Astrocyte (in vitro differentiated cells and primary cell): ENCODE data around the gene NDUFB8. TPM values are rescaled to one million over a fixed set of nuclear protein-coding genes. Genes with fewer than 3 reads are reported as not detected.

ENCODE experiments used
- DNase-seq: peaks from one replicate; pipeline ENCODE4 v3.0.0-alpha.2; 2010; ENCODE audit warnings: low read depth
- FAIRE-seq: peaks from 2 replicates; lab custom pipeline; 2011; peaks lifted over from hg19 to GRCh38; lab: Jason Lieb, UNC
- H2AFZ ChIP-seq: 2 replicates; pipeline ENCODE4 v1.6.0; 2012; ENCODE audit warnings: low read depth, low read length, inconsistent platforms
- H3K27ac ChIP-seq: 2 replicates; pipeline ENCODE4 v1.5.1; 2011; ENCODE audit warnings: low read depth, low read length, inconsistent platforms
- H3K27me3 ChIP-seq: 2 replicates; pipeline ENCODE4 v1.6.0; 2011; ENCODE audit warnings: low read length, inconsistent platforms; ENCODE audit not compliant: insufficient read depth
- H3K36me3 ChIP-seq: 2 replicates; pipeline ENCODE4 v1.5.1; 2011; ENCODE audit warnings: low read length, inconsistent platforms; ENCODE audit not compliant: insufficient read depth
- H3K4me1 ChIP-seq: 2 replicates; pipeline ENCODE4 v1.5.1; 2011; ENCODE audit warnings: low read length, inconsistent platforms; ENCODE audit not compliant: insufficient read depth
- H3K4me2 ChIP-seq: 2 replicates; pipeline ENCODE4 v1.6.0; 2012; ENCODE audit warnings: low read length, inconsistent platforms
- H3K4me3 ChIP-seq: 2 replicates; pipeline ENCODE4 v1.5.1; 2011; ENCODE audit warnings: low read depth, mild to moderate bottlenecking, low read length, inconsistent platforms; ENCODE audit not compliant: insufficient read depth
- H3K79me2 ChIP-seq: 2 replicates; pipeline ENCODE4 v1.6.0; 2012; ENCODE audit warnings: mild to moderate bottlenecking, low read length, inconsistent platforms; ENCODE audit not compliant: insufficient read depth
- H3K9ac ChIP-seq: 2 replicates; pipeline ENCODE4 v1.6.0; 2012; ENCODE audit warnings: mild to moderate bottlenecking, low read length, inconsistent platforms
- H3K9me3 ChIP-seq: 2 replicates; pipeline ENCODE4 v1.5.1; 2012; ENCODE audit warnings: low read depth, mild to moderate bottlenecking, low read length, inconsistent platforms; ENCODE audit not compliant: insufficient read depth
- H4K20me1 ChIP-seq: 2 replicates; pipeline ENCODE4 v1.6.0; 2012; ENCODE audit warnings: low read length, inconsistent platforms; ENCODE audit not compliant: insufficient read depth
- H3K27ac Mint-ChIP-seq: one replicate; pipeline ENCODE4 v1.8.0; 2021; ENCODE audit warnings: mild to moderate bottlenecking, mixed read lengths; ENCODE audit not compliant: unreplicated experiment
- H3K27me3 Mint-ChIP-seq: one replicate; pipeline ENCODE4 v1.8.0; 2021; ENCODE audit warnings: low read depth, mixed read lengths; ENCODE audit not compliant: unreplicated experiment
- H3K36me3 Mint-ChIP-seq: one replicate; pipeline ENCODE4 v1.8.0; 2021; ENCODE audit warnings: low read depth, mixed read lengths; ENCODE audit not compliant: unreplicated experiment
- H3K4me1 Mint-ChIP-seq: one replicate; pipeline ENCODE4 v1.8.0; 2021; ENCODE audit warnings: low read depth, mixed read lengths; ENCODE audit not compliant: unreplicated experiment
- H3K4me3 Mint-ChIP-seq: one replicate; pipeline ENCODE4 v1.8.0; 2021; ENCODE audit warnings: mild to moderate bottlenecking, moderate library complexity, mixed read lengths; ENCODE audit not compliant: unreplicated experiment
- H3K9me3 Mint-ChIP-seq: one replicate; pipeline ENCODE4 v1.8.0; 2021; ENCODE audit warnings: mild to moderate bottlenecking, mixed read lengths; ENCODE audit not compliant: unreplicated experiment
- EZH2 ChIP-seq: IDR thresholded peaks from 2 replicates; pipeline ENCODE4 v1.6.1; 2012; ENCODE audit warnings: mild to moderate bottlenecking, low read length, inconsistent platforms; ENCODE audit not compliant: insufficient read depth
- total RNA-seq: library from RNA; stranded (reverse); gene quantifications from 2 replicates; pipeline ENCODE4 v1.2.1, GENCODE V29; 2021
- TF ChIP-seq, protein P1 (sequence below): IDR thresholded peaks from 2 replicates; pipeline ENCODE4 v1.5.1; 2011; ENCODE audit warnings: low read depth, mild to moderate bottlenecking, inconsistent platforms, low read length, moderate library complexity; ENCODE audit not compliant: insufficient read depth

NDUFB8 gene
- total RNA-seq, 1 donor from 2014 or later, result 155 TPM

DNA sequence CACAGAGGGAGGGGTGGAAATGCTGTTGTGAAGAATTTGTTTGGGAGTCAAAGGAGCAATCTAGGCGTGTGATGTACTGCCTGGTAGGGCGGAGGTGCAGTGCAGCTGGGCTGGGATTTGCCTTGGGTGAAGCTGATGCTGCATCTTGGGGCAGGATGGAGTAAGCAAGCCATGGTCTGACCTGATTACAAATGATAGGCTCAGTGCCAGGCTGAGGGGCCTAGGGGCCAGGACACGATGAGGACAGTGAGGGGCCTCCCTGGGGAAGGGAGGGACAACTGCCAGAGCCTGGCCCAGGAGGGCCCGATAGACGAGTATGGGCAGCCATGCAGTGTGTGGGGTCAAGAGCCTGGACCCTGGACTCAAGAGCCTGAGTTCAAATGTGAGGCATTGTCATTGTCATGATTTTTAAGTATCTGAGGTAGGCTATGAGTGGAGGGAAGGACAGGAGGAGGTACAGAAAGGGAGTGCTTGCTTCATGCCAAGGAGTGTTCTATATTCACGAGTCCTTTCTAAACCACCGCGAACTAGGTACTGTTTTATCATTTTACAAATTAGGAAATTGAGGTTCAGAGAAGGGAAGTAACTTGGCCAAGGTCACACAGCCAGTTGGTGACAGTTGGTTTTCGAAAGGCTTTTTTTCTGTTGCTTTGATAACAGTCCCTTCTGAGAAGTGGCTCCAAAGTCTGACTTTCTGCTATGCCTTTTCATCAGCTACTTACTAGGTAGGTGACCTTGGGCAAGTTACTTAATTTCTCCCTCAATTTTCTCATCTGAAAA, 35.7 kb upstream of the NDUFB8 start:
- Histone ChIP-seq H2AFZ (no peak overlapping the region), H3K9me3 (peaks cover 4% of the 10 kb centered on the region), H3K9ac (no peak overlapping the region), H3K27me3 (peaks cover 65% of the 10 kb centered on the region), H4K20me1 (peaks cover 5% of the 10 kb centered on the region), H3K4me3 (no peak overlapping the region), H3K27ac (no peak overlapping the region), H3K79me2 (no peaks in the 10 kb centered on the region), H3K4me2 (no peak overlapping the region), H3K36me3 (no peaks in the 10 kb centered on the region), H3K4me1 (peaks cover 12% of the 10 kb centered on the region)
- no peak for TF ChIP-seq EZH2
- TF ChIP-seq, protein P1, sequence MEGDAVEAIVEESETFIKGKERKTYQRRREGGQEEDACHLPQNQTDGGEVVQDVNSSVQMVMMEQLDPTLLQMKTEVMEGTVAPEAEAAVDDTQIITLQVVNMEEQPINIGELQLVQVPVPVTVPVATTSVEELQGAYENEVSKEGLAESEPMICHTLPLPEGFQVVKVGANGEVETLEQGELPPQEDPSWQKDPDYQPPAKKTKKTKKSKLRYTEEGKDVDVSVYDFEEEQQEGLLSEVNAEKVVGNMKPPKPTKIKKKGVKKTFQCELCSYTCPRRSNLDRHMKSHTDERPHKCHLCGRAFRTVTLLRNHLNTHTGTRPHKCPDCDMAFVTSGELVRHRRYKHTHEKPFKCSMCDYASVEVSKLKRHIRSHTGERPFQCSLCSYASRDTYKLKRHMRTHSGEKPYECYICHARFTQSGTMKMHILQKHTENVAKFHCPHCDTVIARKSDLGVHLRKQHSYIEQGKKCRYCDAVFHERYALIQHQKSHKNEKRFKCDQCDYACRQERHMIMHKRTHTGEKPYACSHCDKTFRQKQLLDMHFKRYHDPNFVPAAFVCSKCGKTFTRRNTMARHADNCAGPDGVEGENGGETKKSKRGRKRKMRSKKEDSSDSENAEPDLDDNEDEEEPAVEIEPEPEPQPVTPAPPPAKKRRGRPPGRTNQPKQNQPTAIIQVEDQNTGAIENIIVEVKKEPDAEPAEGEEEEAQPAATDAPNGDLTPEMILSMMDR, result no peak
- H3K4me3 Mint-ChIP-seq, result no peak overlapping the region
- DNase-seq (no peak), FAIRE-seq (no peak)
- H3K27ac Mint-ChIP-seq, result no peak overlapping the region
- H3K9me3 Mint-ChIP-seq, result peaks cover 2% of the 10 kb centered on the region
- H3K4me1 Mint-ChIP-seq, result peaks cover 2% of the 10 kb centered on the region
- no peaks in the 10 kb centered on the region for H3K36me3 Mint-ChIP-seq
- peaks cover 34% of the 10 kb centered on the region for H3K27me3 Mint-ChIP-seq

DNA sequence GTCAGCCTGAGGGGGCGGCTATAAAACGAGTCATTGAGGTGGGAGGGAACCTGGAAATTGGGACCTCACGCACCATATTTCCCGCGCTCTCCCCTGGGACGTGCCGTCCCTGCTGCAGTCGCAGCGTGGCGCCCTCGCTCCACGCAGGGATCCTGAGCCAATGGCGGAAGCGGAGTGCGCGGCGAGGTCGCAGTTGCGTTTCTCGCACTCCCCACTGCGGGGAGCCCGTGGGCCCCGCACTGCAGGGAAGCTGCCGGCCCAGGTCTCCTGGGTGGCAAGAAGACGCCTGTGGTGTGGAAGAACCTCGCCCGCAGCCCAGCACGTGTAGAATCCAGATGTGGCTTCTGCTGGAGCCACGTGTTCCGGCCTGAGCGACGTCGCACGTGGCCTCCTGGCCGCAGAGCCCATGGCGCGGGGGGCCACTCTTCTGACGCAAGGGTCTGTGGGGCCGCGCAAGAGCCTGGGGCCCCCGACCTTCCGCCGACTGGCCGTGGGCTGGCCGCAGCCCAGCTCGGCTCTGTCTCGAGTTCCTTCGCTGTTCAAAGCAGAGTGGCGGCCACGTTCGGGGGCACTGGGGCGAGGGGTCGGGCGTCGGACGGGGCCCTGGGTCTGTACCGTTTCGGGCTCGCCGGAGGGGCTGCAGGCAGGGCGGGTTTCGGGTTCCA, 32.5 kb upstream of the NDUFB8 start:
- Histone ChIP-seq H3K4me2 (peak overlapping the region; percentile 30), H4K20me1 (peaks cover 11% of the 10 kb centered on the region), H3K36me3 (peaks cover 6% of the 10 kb centered on the region), H3K9ac (no peak overlapping the region), H3K27me3 (peaks cover 36% of the 10 kb centered on the region), H2AFZ (no peak overlapping the region), H3K27ac (no peak overlapping the region), H3K79me2 (no peaks in the 10 kb centered on the region), H3K9me3 (peaks cover 4% of the 10 kb centered on the region), H3K4me3 (no peak overlapping the region), H3K4me1 (peaks cover 12% of the 10 kb centered on the region)
- H3K36me3 Mint-ChIP-seq, result peaks cover 3% of the 10 kb centered on the region
- no peak overlapping the region for H3K27ac Mint-ChIP-seq
- H3K9me3 Mint-ChIP-seq, result peaks cover 2% of the 10 kb centered on the region
- TF ChIP-seq, protein P1, result peak; percentile 55
- peak; percentile 68 for TF ChIP-seq EZH2
- H3K4me1 Mint-ChIP-seq, result peaks cover 2% of the 10 kb centered on the region
- H3K4me3 Mint-ChIP-seq, result no peak overlapping the region
- peaks cover 34% of the 10 kb centered on the region for H3K27me3 Mint-ChIP-seq
- DNase-seq (peak; percentile 23), FAIRE-seq (no peak)
